ENCODE data around the gene SRGAP2B. TPM values are rescaled to one million over a fixed set of nuclear protein-coding genes. Genes with fewer than 3 reads are reported as not detected.
A peak's percentile ranks its signal among the peaks of the same experiment; 100 is the strongest.
"Not testable (repeated sequence)": the region's sequence is repeated elsewhere in the genome, so short reads cannot be mapped to it uniquely, and the experiment has no call there.

SRGAP2B gene
- polyA plus RNA-seq, 1 donor (not counting 4 experiments of a cell fraction or from before 2014, with no cell fraction given) = 11.0 TPM

- H3K27ac ChIP-seq (ENCODE audit: control insufficient read depth, insufficient read depth, low read length); DNase-seq (ENCODE audit: low read depth, low spot score); H3K36me3 ChIP-seq (ENCODE audit: control insufficient read depth in 2 of 2, extremely low read depth in 1 of 2, insufficient read depth in 2 of 2, low read length in 2 of 2); H3K4me1 ChIP-seq (ENCODE audit: control insufficient read depth, extremely low read depth, insufficient read depth, low read length); H3K4me3 ChIP-seq (ENCODE audit: control insufficient read depth in 2 of 3, extremely low read depth in 1 of 3, insufficient read depth in 2 of 3, low read depth in 1 of 3, low read length in 3 of 3); H3K9me1 ChIP-seq (ENCODE audit: control insufficient read depth, extremely low read depth, insufficient read depth, low read length); H3K4me2 ChIP-seq (ENCODE audit: control insufficient read depth, extremely low read depth, insufficient read depth, low read depth, low read length); H2AFZ ChIP-seq (ENCODE audit: control insufficient read depth, low read length); H4K20me1 ChIP-seq (ENCODE audit: control insufficient read depth, extremely low read depth, insufficient read depth, low read length); FAIRE-seq; dilution Hi-C loops (cut with MboI; ENCODE audit: extremely low pct_ligation_motif_present, low sequenced_read_pairs); H3K9ac ChIP-seq (ENCODE audit: control insufficient read depth, extremely low read depth, insufficient read depth, low read length); H3K9me3 ChIP-seq (ENCODE audit: control insufficient read depth, low read depth, low read length); H3K27me3 ChIP-seq (ENCODE audit: control insufficient read depth, extremely low read depth, insufficient read depth, low read length); H3K79me2 ChIP-seq (ENCODE audit: control insufficient read depth, insufficient read depth, low read length): not testable (repeated sequence)
Measured at GRCh38 chr1:144964765-144965164, 130.4 kb downstream of the SRGAP2B start.

DNA sequence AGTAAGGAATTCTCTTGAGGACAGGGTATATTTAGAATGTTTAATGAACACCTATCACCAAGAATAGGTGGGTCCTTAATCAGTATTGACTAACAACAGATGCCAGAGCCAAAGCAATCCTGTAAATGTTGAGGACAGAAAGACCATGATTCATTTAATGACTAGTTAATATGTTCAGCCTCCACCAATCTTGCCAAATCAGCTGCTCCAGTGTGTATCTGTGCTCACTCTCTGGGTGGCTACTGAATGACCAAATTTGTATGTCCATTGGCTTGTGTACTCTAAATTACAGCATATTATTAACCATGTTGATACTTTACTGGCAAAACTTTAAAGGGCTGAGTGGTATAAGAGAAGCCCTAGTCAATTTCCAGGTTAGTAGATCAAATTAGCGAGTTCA, 130.9 kb downstream of the SRGAP2B start:
- H3K9me1 ChIP-seq (ENCODE audit: control insufficient read depth, extremely low read depth, insufficient read depth, low read length); dilution Hi-C loops (cut with MboI; ENCODE audit: extremely low pct_ligation_motif_present, low sequenced_read_pairs); H3K4me3 ChIP-seq (ENCODE audit: control insufficient read depth in 2 of 3, extremely low read depth in 1 of 3, insufficient read depth in 2 of 3, low read depth in 1 of 3, low read length in 3 of 3); FAIRE-seq; H3K9ac ChIP-seq (ENCODE audit: control insufficient read depth, extremely low read depth, insufficient read depth, low read length); H3K79me2 ChIP-seq (ENCODE audit: control insufficient read depth, insufficient read depth, low read length); H2AFZ ChIP-seq (ENCODE audit: control insufficient read depth, low read length); H3K36me3 ChIP-seq (ENCODE audit: control insufficient read depth in 2 of 2, extremely low read depth in 1 of 2, insufficient read depth in 2 of 2, low read length in 2 of 2); H3K4me1 ChIP-seq (ENCODE audit: control insufficient read depth, extremely low read depth, insufficient read depth, low read length); H3K27ac ChIP-seq (ENCODE audit: control insufficient read depth, insufficient read depth, low read length); DNase-seq (ENCODE audit: low read depth, low spot score); H3K27me3 ChIP-seq (ENCODE audit: control insufficient read depth, extremely low read depth, insufficient read depth, low read length); H4K20me1 ChIP-seq (ENCODE audit: control insufficient read depth, extremely low read depth, insufficient read depth, low read length); H3K4me2 ChIP-seq (ENCODE audit: control insufficient read depth, extremely low read depth, insufficient read depth, low read depth, low read length); H3K9me3 ChIP-seq (ENCODE audit: control insufficient read depth, low read depth, low read length): not testable (repeated sequence)

DNA sequence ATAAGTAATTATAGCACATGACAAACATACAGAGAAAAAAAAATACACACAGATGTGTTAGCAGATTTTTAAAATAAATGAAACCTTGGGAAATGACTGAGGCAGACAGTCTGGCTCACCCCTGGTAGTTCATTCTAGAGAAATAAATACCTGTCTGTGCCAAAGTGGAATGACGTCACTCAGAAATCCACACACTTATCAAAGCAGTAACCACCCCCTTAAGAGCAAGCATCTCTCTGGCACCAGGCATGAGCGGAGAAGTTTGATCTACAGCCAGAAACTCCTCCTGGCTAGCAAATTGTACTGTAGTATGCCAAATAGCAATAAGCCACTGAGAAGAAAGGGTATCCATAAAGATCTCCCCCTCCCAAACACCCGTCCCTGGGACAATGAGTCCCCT, 131.6 kb downstream of the SRGAP2B start:
- H3K36me3 ChIP-seq (ENCODE audit: control insufficient read depth in 2 of 2, extremely low read depth in 1 of 2, insufficient read depth in 2 of 2, low read length in 2 of 2); H3K9me1 ChIP-seq (ENCODE audit: control insufficient read depth, extremely low read depth, insufficient read depth, low read length); H3K4me3 ChIP-seq (ENCODE audit: control insufficient read depth in 2 of 3, extremely low read depth in 1 of 3, insufficient read depth in 2 of 3, low read depth in 1 of 3, low read length in 3 of 3); H3K27ac ChIP-seq (ENCODE audit: control insufficient read depth, insufficient read depth, low read length); H3K9me3 ChIP-seq (ENCODE audit: control insufficient read depth, low read depth, low read length); H3K9ac ChIP-seq (ENCODE audit: control insufficient read depth, extremely low read depth, insufficient read depth, low read length); H3K4me1 ChIP-seq (ENCODE audit: control insufficient read depth, extremely low read depth, insufficient read depth, low read length); H4K20me1 ChIP-seq (ENCODE audit: control insufficient read depth, extremely low read depth, insufficient read depth, low read length); H3K27me3 ChIP-seq (ENCODE audit: control insufficient read depth, extremely low read depth, insufficient read depth, low read length); H3K4me2 ChIP-seq (ENCODE audit: control insufficient read depth, extremely low read depth, insufficient read depth, low read depth, low read length); dilution Hi-C loops (cut with MboI; ENCODE audit: extremely low pct_ligation_motif_present, low sequenced_read_pairs); H3K79me2 ChIP-seq (ENCODE audit: control insufficient read depth, insufficient read depth, low read length); DNase-seq (ENCODE audit: low read depth, low spot score); FAIRE-seq; H2AFZ ChIP-seq (ENCODE audit: control insufficient read depth, low read length): not testable (repeated sequence)

GRCh38 chr1:144961604-144962583, 133.2 kb downstream of the SRGAP2B start:
- H4K20me1 ChIP-seq (ENCODE audit: control insufficient read depth, extremely low read depth, insufficient read depth, low read length); FAIRE-seq; H3K9me3 ChIP-seq (ENCODE audit: control insufficient read depth, low read depth, low read length); H3K4me2 ChIP-seq (ENCODE audit: control insufficient read depth, extremely low read depth, insufficient read depth, low read depth, low read length); H3K4me3 ChIP-seq (ENCODE audit: control insufficient read depth in 2 of 3, extremely low read depth in 1 of 3, insufficient read depth in 2 of 3, low read depth in 1 of 3, low read length in 3 of 3); H3K4me1 ChIP-seq (ENCODE audit: control insufficient read depth, extremely low read depth, insufficient read depth, low read length); H2AFZ ChIP-seq (ENCODE audit: control insufficient read depth, low read length); H3K27ac ChIP-seq (ENCODE audit: control insufficient read depth, insufficient read depth, low read length); H3K36me3 ChIP-seq (ENCODE audit: control insufficient read depth in 2 of 2, extremely low read depth in 1 of 2, insufficient read depth in 2 of 2, low read length in 2 of 2); H3K9ac ChIP-seq (ENCODE audit: control insufficient read depth, extremely low read depth, insufficient read depth, low read length); H3K27me3 ChIP-seq (ENCODE audit: control insufficient read depth, extremely low read depth, insufficient read depth, low read length); DNase-seq (ENCODE audit: low read depth, low spot score); H3K79me2 ChIP-seq (ENCODE audit: control insufficient read depth, insufficient read depth, low read length); H3K9me1 ChIP-seq (ENCODE audit: control insufficient read depth, extremely low read depth, insufficient read depth, low read length); dilution Hi-C loops (cut with MboI; ENCODE audit: extremely low pct_ligation_motif_present, low sequenced_read_pairs): not testable (repeated sequence)

DNA sequence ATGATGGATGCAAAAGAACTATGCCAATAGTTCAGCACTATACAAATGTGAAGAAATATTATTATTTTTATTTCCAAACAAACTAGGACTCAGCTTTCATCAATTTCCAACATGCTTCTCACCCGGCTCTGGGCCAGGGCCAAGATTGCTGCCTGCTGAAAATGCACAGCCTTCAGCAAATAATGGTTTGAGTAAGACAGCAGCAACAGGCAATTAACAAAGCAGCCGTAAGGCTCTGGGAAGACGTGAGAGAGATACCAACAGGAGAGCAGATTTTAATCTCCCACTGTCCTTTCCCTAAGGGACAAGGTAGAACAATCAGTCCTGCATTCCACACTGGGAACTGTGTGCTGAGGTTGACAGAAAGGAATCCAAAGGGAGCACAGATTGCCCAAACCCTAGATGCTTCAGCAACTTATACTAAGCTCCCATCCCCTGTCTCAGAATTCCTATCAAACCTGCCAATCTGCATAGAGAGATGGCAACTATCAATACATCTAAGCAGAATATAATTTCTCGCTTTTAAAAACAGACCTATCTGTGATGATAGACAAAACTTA, 134.1 kb downstream of the SRGAP2B start:
- H2AFZ ChIP-seq (ENCODE audit: control insufficient read depth, low read length); DNase-seq (ENCODE audit: low read depth, low spot score); H3K9me3 ChIP-seq (ENCODE audit: control insufficient read depth, low read depth, low read length); H3K79me2 ChIP-seq (ENCODE audit: control insufficient read depth, insufficient read depth, low read length); H3K36me3 ChIP-seq (ENCODE audit: control insufficient read depth in 2 of 2, extremely low read depth in 1 of 2, insufficient read depth in 2 of 2, low read length in 2 of 2); H3K27ac ChIP-seq (ENCODE audit: control insufficient read depth, insufficient read depth, low read length); H3K4me2 ChIP-seq (ENCODE audit: control insufficient read depth, extremely low read depth, insufficient read depth, low read depth, low read length); H3K9me1 ChIP-seq (ENCODE audit: control insufficient read depth, extremely low read depth, insufficient read depth, low read length); H3K4me3 ChIP-seq (ENCODE audit: control insufficient read depth in 2 of 3, extremely low read depth in 1 of 3, insufficient read depth in 2 of 3, low read depth in 1 of 3, low read length in 3 of 3); dilution Hi-C loops (cut with MboI; ENCODE audit: extremely low pct_ligation_motif_present, low sequenced_read_pairs); H3K9ac ChIP-seq (ENCODE audit: control insufficient read depth, extremely low read depth, insufficient read depth, low read length); H3K27me3 ChIP-seq (ENCODE audit: control insufficient read depth, extremely low read depth, insufficient read depth, low read length); H3K4me1 ChIP-seq (ENCODE audit: control insufficient read depth, extremely low read depth, insufficient read depth, low read length); H4K20me1 ChIP-seq (ENCODE audit: control insufficient read depth, extremely low read depth, insufficient read depth, low read length): not testable (repeated sequence)
- FAIRE-seq = peak; percentile 69
